Astrocyte (in vitro differentiated cells and primary cell): ENCODE measurements around the gene ZSCAN22. TPM values are rescaled to one million over a fixed set of nuclear protein-coding genes. Genes with fewer than 3 reads are reported as not detected.

Experiments
- DNase-seq: peaks from one replicate; pipeline ENCODE4 v3.0.0-alpha.2; 2010; ENCODE audit warnings: low read depth
- FAIRE-seq: peaks from 2 replicates; lab custom pipeline; 2011; peaks lifted over from hg19 to GRCh38; lab: Jason Lieb, UNC
- H2AFZ ChIP-seq: 2 replicates; pipeline ENCODE4 v1.6.0; 2012; ENCODE audit warnings: low read depth, low read length, inconsistent platforms
- H3K27ac ChIP-seq: 2 replicates; pipeline ENCODE4 v1.5.1; 2011; ENCODE audit warnings: low read depth, low read length, inconsistent platforms
- H3K27me3 ChIP-seq: 2 replicates; pipeline ENCODE4 v1.6.0; 2011; ENCODE audit warnings: low read length, inconsistent platforms; ENCODE audit not compliant: insufficient read depth
- H3K36me3 ChIP-seq: 2 replicates; pipeline ENCODE4 v1.5.1; 2011; ENCODE audit warnings: low read length, inconsistent platforms; ENCODE audit not compliant: insufficient read depth
- H3K4me1 ChIP-seq: 2 replicates; pipeline ENCODE4 v1.5.1; 2011; ENCODE audit warnings: low read length, inconsistent platforms; ENCODE audit not compliant: insufficient read depth
- H3K4me2 ChIP-seq: 2 replicates; pipeline ENCODE4 v1.6.0; 2012; ENCODE audit warnings: low read length, inconsistent platforms
- H3K4me3 ChIP-seq: 2 replicates; pipeline ENCODE4 v1.5.1; 2011; ENCODE audit warnings: low read depth, mild to moderate bottlenecking, low read length, inconsistent platforms; ENCODE audit not compliant: insufficient read depth
- H3K79me2 ChIP-seq: 2 replicates; pipeline ENCODE4 v1.6.0; 2012; ENCODE audit warnings: mild to moderate bottlenecking, low read length, inconsistent platforms; ENCODE audit not compliant: insufficient read depth
- H3K9ac ChIP-seq: 2 replicates; pipeline ENCODE4 v1.6.0; 2012; ENCODE audit warnings: mild to moderate bottlenecking, low read length, inconsistent platforms
- H3K9me3 ChIP-seq: 2 replicates; pipeline ENCODE4 v1.5.1; 2012; ENCODE audit warnings: low read depth, mild to moderate bottlenecking, low read length, inconsistent platforms; ENCODE audit not compliant: insufficient read depth
- H4K20me1 ChIP-seq: 2 replicates; pipeline ENCODE4 v1.6.0; 2012; ENCODE audit warnings: low read length, inconsistent platforms; ENCODE audit not compliant: insufficient read depth
- H3K27ac Mint-ChIP-seq: one replicate; pipeline ENCODE4 v1.8.0; 2021; ENCODE audit warnings: mild to moderate bottlenecking, mixed read lengths; ENCODE audit not compliant: unreplicated experiment
- H3K27me3 Mint-ChIP-seq: one replicate; pipeline ENCODE4 v1.8.0; 2021; ENCODE audit warnings: low read depth, mixed read lengths; ENCODE audit not compliant: unreplicated experiment
- H3K36me3 Mint-ChIP-seq: one replicate; pipeline ENCODE4 v1.8.0; 2021; ENCODE audit warnings: low read depth, mixed read lengths; ENCODE audit not compliant: unreplicated experiment
- H3K4me1 Mint-ChIP-seq: one replicate; pipeline ENCODE4 v1.8.0; 2021; ENCODE audit warnings: low read depth, mixed read lengths; ENCODE audit not compliant: unreplicated experiment
- H3K4me3 Mint-ChIP-seq: one replicate; pipeline ENCODE4 v1.8.0; 2021; ENCODE audit warnings: mild to moderate bottlenecking, moderate library complexity, mixed read lengths; ENCODE audit not compliant: unreplicated experiment
- H3K9me3 Mint-ChIP-seq: one replicate; pipeline ENCODE4 v1.8.0; 2021; ENCODE audit warnings: mild to moderate bottlenecking, mixed read lengths; ENCODE audit not compliant: unreplicated experiment
- EZH2 ChIP-seq: IDR thresholded peaks from 2 replicates; pipeline ENCODE4 v1.6.1; 2012; ENCODE audit warnings: mild to moderate bottlenecking, low read length, inconsistent platforms; ENCODE audit not compliant: insufficient read depth
- total RNA-seq: library from RNA; stranded (reverse); gene quantifications from 2 replicates; pipeline ENCODE4 v1.2.1, GENCODE V29; 2021
- TF ChIP-seq, protein P1 (sequence below): IDR thresholded peaks from 2 replicates; pipeline ENCODE4 v1.5.1; 2011; ENCODE audit warnings: low read depth, mild to moderate bottlenecking, inconsistent platforms, low read length, moderate library complexity; ENCODE audit not compliant: insufficient read depth

Gene ZSCAN22
- total RNA-seq, 1 donor from 2014 or later = 3.1 TPM

DNA sequence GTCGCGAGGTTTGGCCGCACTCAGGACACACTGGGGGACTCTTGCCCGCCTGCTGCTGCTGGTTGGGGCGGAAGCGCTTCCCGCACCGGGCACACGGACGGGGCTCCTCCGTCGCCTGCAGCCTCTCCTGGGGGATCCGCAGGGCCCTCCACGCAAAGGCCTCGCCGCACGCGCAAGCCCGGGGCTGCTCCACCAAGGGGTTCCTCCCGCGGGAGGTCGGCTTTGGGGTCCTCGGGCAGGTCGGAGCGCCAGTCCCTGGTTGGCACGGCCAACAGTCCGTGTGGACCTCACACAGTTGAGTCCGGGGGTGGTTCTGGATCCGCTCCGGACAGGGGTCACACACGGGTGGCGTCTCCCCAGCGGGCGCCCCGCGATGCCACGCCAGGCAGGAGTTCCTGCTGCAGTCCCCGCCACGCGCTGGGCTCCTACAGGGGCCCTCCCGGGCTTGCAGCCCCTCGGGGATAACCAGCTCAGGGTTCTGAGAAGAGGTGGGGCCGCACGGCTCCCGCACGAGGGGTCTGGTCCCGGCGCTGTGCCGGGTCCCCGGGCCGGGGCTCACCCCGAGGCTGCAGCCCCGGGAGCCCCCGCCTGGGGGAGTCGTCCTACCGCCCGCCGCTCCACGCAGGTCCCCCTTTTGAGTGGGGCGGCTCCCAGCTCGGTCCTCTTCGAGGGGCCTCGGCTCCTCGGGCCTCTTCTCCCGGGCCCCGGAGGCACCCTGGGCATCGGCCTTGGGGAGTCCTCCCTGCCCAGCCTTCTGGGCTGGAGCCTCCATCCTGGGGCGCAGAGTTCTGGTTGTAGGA lies 42.0 kb downstream of the ZSCAN22 start:
- Histone ChIP-seq H3K9me3 (peaks cover 3% of the 10 kb centered on the region), H3K36me3 (no peaks in the 10 kb centered on the region), H3K4me3 (no peak overlapping the region), H3K9ac (no peak overlapping the region), H3K79me2 (no peaks in the 10 kb centered on the region), H3K27ac (no peak overlapping the region), H3K4me2 (no peak overlapping the region), H4K20me1 (no peaks in the 10 kb centered on the region), H3K27me3 (no peaks in the 10 kb centered on the region), H3K4me1 (no peaks in the 10 kb centered on the region), H2AFZ (no peak overlapping the region)
- H3K4me1 Mint-ChIP-seq = peaks cover 1% of the 10 kb centered on the region
- H3K36me3 Mint-ChIP-seq = peaks cover 6% of the 10 kb centered on the region
- TF ChIP-seq EZH2 = no peak
- TF ChIP-seq, protein P1, sequence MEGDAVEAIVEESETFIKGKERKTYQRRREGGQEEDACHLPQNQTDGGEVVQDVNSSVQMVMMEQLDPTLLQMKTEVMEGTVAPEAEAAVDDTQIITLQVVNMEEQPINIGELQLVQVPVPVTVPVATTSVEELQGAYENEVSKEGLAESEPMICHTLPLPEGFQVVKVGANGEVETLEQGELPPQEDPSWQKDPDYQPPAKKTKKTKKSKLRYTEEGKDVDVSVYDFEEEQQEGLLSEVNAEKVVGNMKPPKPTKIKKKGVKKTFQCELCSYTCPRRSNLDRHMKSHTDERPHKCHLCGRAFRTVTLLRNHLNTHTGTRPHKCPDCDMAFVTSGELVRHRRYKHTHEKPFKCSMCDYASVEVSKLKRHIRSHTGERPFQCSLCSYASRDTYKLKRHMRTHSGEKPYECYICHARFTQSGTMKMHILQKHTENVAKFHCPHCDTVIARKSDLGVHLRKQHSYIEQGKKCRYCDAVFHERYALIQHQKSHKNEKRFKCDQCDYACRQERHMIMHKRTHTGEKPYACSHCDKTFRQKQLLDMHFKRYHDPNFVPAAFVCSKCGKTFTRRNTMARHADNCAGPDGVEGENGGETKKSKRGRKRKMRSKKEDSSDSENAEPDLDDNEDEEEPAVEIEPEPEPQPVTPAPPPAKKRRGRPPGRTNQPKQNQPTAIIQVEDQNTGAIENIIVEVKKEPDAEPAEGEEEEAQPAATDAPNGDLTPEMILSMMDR = no peak
- no peaks in the 10 kb centered on the region for H3K27me3 Mint-ChIP-seq
- FAIRE-seq = no peak
- H3K27ac Mint-ChIP-seq = no peak overlapping the region
- DNase-seq = no peak
- no peak overlapping the region for H3K4me3 Mint-ChIP-seq
- peaks cover 2% of the 10 kb centered on the region for H3K9me3 Mint-ChIP-seq

DNA sequence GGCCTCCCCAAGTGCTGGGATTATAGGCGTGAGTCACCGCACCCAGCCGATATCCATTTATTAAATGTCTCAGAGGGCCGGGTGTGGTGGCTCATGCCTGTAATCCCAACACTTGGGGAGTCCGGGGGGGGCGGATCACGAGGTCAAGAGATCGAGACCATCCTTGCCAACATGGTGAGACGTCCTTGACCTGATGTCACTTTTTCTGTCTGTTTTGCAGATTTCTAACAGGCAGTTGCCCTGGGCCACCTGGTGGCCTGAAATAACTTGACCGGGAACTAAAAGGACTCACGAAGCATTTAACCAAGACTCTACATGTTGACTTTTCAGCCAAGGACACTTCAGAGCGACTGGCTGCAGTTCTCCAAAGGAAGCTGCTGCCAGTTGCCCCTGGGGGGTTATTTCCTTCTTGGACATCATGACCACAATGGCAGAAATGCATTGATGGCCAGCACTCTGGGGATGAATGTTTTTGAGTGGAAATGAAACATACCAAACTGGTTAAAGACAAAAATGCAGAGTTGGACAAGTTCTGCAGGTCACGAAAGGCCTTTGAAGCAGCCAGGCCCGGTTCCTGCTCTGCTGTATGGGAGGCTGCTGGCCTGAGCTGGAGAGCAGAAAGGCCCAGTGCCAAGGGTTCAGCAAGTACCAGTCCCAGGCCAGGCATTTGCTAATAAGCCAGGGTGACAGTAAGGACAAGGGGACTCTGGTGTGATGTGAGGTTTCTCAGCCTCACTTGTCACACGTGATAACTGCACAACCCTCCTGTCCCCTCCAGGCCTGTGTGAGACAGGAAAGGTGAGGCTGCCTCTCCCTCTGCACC lies 45.7 kb downstream of the ZSCAN22 start:
- no peaks in the 10 kb centered on the region for H3K9me3 ChIP-seq
- Mint-ChIP-seq H3K36me3 (peaks cover 3% of the 10 kb centered on the region), H3K27me3 (no peaks in the 10 kb centered on the region), H3K27ac (no peak overlapping the region), H3K4me1 (no peaks in the 10 kb centered on the region), H3K9me3 (peaks cover 2% of the 10 kb centered on the region), H3K4me3 (no peak overlapping the region)
- no peaks in the 10 kb centered on the region for H4K20me1 ChIP-seq
- no peaks in the 10 kb centered on the region for H3K27me3 ChIP-seq
- H3K9ac ChIP-seq = no peak overlapping the region
- no peak for DNase-seq
- H3K4me1 ChIP-seq = no peaks in the 10 kb centered on the region
- no peak overlapping the region for H2AFZ ChIP-seq
- TF ChIP-seq, protein P1 = no peak
- no peak for TF ChIP-seq EZH2
- no peak overlapping the region for H3K4me3 ChIP-seq
- no peaks in the 10 kb centered on the region for H3K36me3 ChIP-seq
- H3K4me2 ChIP-seq = no peak overlapping the region
- H3K79me2 ChIP-seq = no peaks in the 10 kb centered on the region
- no peak overlapping the region for H3K27ac ChIP-seq
- no peak for FAIRE-seq
